K562 (cell line): Measurements from ENCODE around the gene LRRC51. TPM values are rescaled to one million over a fixed set of nuclear protein-coding genes. Genes with fewer than 3 reads are reported as not detected.

ENCODE experiments used
- CREBBP ChIP-seq: IDR thresholded peaks from one replicate; pipeline ENCODE4 v1.6.1; 2012; ENCODE audit warnings: low read depth, mild to moderate bottlenecking, control low read depth, inconsistent platforms, low read length
- FOXK2 ChIP-seq, 2 experiments: fragments of 450-650 bp; IDR thresholded peaks in 1 of 2; conservative IDR thresholded peaks in 1 of 2; 2 replicates each; pipeline ENCODE4 v1.6.1; 2016; ENCODE audit warnings: low read depth in 2 of 2, mild to moderate bottlenecking in 1 of 2
- FOXM1 ChIP-seq, 2 experiments: fragments of 450-650 bp in 1 of 2; sonication (generic) in 1 of 2; formaldehyde crosslinking in 1 of 2; IDR thresholded peaks; 2 replicates each; pipeline versions ENCODE4 v1.6.1 to v1.9.0; 2017 to 2022; ENCODE audit warnings: low read depth in 2 of 2, mild to moderate bottlenecking in 2 of 2, missing genetic modification reagents in 1 of 2, moderate library complexity in 1 of 2
- NFIX ChIP-seq: fragments of 250-450 bp; sonication (Bioruptor Pico); IDR thresholded peaks from 2 replicates; pipeline ENCODE4 v1.4.0; 2020; ENCODE audit warnings: low read depth, mild to moderate bottlenecking, moderate library complexity
- RAD21 ChIP-seq, 2 experiments: fragments of 250-450 bp in 1 of 2; fragments of 450-650 bp in 1 of 2; sonication (Bioruptor Pico) in 1 of 2; formaldehyde crosslinking in 1 of 2; IDR thresholded peaks in 1 of 2; conservative IDR thresholded peaks in 1 of 2; 2 replicates each; pipeline versions ENCODE4 v1.4.0 to v1.8.0; 2020 to 2022; ENCODE audit warnings: mild to moderate bottlenecking in 2 of 2, moderate library complexity in 1 of 2
- SAFB2 ChIP-seq: fragments of 200-400 bp; formaldehyde crosslinking; IDR thresholded peaks from 2 replicates; pipeline ENCODE4 v1.6.1; 2018; ENCODE audit warnings: borderline replicate concordance, low read length, low read depth, moderate library complexity; ENCODE audit not compliant: severe bottlenecking
- SIN3B ChIP-seq: fragments of 450-650 bp; IDR thresholded peaks from 2 replicates; pipeline ENCODE4 v1.6.1; 2017; ENCODE audit warnings: low read depth, mild to moderate bottlenecking, moderate library complexity
- SMAD3 ChIP-seq: fragments of 450-650 bp; formaldehyde crosslinking; conservative IDR thresholded peaks from 2 replicates; pipeline ENCODE4 v1.4.0; 2020; ENCODE audit warnings: mild to moderate bottlenecking
- SMARCC2 ChIP-seq: fragments of 450-650 bp; IDR thresholded peaks from 2 replicates; pipeline ENCODE4 v1.6.1; 2017; ENCODE audit warnings: antibody characterized with exemption, moderate library complexity, mild to moderate bottlenecking, low read depth
- TARDBP ChIP-seq: fragments of 450-650 bp; IDR thresholded peaks from 2 replicates; pipeline ENCODE4 v1.6.1; 2016
- TRIM24 ChIP-seq, 2 experiments: fragments of 450-650 bp; IDR thresholded peaks; 2 replicates each; pipeline ENCODE4 v1.6.1; 2016
- TSHZ1 ChIP-seq: fragments of 250-450 bp; sonication (Bioruptor Pico); IDR thresholded peaks from 2 replicates; pipeline ENCODE4 v1.4.0; 2020; ENCODE audit warnings: mild to moderate bottlenecking, moderate library complexity
- ZNF143 ChIP-seq: sonication (generic); formaldehyde crosslinking; IDR thresholded peaks from 2 replicates; pipeline ENCODE4 v1.9.0; 2022; ENCODE audit warnings: mild to moderate bottlenecking, missing genetic modification reagents
- polyA plus RNA-seq, 8 experiments: library from polyadenylated mRNA; depleted of rRNA in 4 of 8; stranded (reverse) in 5 of 8; unstranded in 3 of 8; fragments of >200 nt; fragmentation: Nextera tagmentation in 2 of 8; fragmentation: Illumina TruSeq in 1 of 8; extraction: Ambion mirVana in 2 of 8; extraction: Trizol in 1 of 8; gene quantifications; 2 replicates each; pipeline versions ENCODE4 v1.2.1 to v1.2.3, GENCODE V29; 2011 to 2014; ENCODE audit warnings: inconsistent platforms in 1 of 8, missing spikeins in 1 of 8
- total RNA-seq, 7 experiments: library from RNA; depleted of rRNA in 6 of 7; stranded (reverse); fragments of >200 nt in 6 of 7; fragmentation: Illumina TruSeq in 2 of 7; extraction: Trizol in 2 of 7; gene quantifications; 2 replicates each; pipeline versions ENCODE4 v1.2.1 to v1.2.3, GENCODE V29; 2011 to 2021; ENCODE audit warnings: low replicate concordance in 1 of 7
- TF ChIP-seq, protein P1 (sequence below): fragments of 250-450 bp; sonication (Bioruptor Pico); IDR thresholded peaks from 2 replicates; pipeline ENCODE4 v1.5.0; 2021; ENCODE audit warnings: mild to moderate bottlenecking, borderline replicate concordance
- TF ChIP-seq, protein P2 (sequence below): fragments of 250-450 bp; sonication (Bioruptor Pico); IDR thresholded peaks from 2 replicates; pipeline ENCODE4 v1.8.0; 2021; ENCODE audit warnings: mild to moderate bottlenecking, moderate library complexity
- TF ChIP-seq, protein P3 (sequence below): sonication (generic); formaldehyde crosslinking; IDR thresholded peaks from 2 replicates; pipeline ENCODE4 v1.8.1; 2022; ENCODE audit warnings: missing genetic modification reagents

LRRC51 gene
- total and polyA plus RNA-seq, 9 of the 15 experiments (the other 6 are each of a cell fraction or from before 2014, with no cell fraction given), result 4.7 to 10.6 (median 5.6) TPM

DNA sequence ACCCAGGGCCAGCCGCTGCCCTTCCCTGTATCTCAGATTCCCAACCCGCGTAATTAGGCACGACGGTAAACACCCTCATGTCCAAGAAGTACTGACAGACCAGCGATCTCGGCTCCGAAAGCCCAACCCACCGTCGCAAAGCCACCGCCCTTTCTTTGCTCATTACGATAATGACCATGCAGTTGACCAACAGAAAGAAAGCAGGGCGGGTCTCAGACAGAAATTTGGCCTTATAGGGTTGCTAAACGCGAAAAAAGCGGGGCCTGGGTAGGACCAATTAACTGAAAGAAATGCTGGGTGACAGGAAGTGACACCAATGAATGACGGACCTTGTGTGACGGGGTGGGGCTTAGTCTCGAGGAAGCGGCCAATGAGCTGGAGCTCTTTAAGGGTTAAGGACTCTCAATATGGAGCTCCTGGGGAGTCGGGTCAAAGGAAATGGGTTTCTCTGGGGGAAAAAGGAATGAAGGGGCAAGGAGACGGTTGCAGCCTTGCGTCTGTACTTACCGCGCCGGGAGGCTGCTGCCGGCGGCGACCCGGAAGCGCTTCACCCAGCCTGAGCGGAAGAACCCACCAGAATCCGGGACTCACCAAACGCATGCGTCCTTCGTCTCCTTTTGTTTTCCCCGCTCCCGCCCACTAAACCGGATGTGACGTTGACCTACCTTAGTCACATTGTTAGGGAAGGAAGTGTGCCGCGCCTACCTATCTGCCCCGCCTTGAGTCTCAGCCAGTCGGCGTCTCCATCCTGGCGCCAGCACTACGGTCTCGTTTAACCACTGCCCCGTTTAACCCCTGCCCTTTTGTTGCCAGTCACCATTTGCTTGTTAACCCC, 31.7 kb downstream of the LRRC51 start, which contains the start of gene ANAPC15 (continued):
- TF ChIP-seq FOXM1 (IDR thresholded peaks at IDR 0.05; ENCODE audit: low read depth), result peak; percentile 61; the same call in 1 of the 2 replicates
- TF ChIP-seq FOXM1 (CRISPR knock-in tag; IDR thresholded peaks at IDR 0.05; ENCODE audit: low read depth), result no peak
- TF ChIP-seq, protein P1, sequence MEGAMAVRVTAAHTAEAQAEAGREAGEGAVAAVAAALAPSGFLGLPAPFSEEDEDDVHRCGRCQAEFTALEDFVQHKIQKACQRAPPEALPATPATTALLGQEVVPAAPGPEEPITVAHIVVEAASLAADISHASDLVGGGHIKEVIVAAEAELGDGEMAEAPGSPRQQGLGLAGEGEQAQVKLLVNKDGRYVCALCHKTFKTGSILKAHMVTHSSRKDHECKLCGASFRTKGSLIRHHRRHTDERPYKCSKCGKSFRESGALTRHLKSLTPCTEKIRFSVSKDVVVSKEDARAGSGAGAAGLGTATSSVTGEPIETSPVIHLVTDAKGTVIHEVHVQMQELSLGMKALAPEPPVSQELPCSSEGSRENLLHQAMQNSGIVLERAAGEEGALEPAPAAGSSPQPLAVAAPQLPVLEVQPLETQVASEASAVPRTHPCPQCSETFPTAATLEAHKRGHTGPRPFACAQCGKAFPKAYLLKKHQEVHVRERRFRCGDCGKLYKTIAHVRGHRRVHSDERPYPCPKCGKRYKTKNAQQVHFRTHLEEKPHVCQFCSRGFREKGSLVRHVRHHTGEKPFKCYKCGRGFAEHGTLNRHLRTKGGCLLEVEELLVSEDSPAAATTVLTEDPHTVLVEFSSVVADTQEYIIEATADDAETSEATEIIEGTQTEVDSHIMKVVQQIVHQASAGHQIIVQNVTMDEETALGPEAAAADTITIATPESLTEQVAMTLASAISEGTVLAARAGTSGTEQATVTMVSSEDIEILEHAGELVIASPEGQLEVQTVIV (CRISPR knock-in tag), result no peak
- TF ChIP-seq RAD21 (CRISPR knock-in tag; conservative IDR thresholded peaks at IDR 0.05 in 1 of 2, IDR thresholded peaks at IDR 0.05 in 1 of 2), result 0 out of 4 replicates have a peak, but pooled peaks of 1 of the 2 experiments have one; percentile 7
- TF ChIP-seq NFIX (CRISPR knock-in tag), result no peak
- TF ChIP-seq TARDBP, result no peak; the same call in 1 of the 2 replicates
- TF ChIP-seq, protein P2, sequence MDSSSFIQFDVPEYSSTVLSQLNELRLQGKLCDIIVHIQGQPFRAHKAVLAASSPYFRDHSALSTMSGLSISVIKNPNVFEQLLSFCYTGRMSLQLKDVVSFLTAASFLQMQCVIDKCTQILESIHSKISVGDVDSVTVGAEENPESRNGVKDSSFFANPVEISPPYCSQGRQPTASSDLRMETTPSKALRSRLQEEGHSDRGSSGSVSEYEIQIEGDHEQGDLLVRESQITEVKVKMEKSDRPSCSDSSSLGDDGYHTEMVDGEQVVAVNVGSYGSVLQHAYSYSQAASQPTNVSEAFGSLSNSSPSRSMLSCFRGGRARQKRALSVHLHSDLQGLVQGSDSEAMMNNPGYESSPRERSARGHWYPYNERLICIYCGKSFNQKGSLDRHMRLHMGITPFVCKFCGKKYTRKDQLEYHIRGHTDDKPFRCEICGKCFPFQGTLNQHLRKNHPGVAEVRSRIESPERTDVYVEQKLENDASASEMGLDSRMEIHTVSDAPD (CRISPR knock-in tag), result no peak
- TF ChIP-seq SMAD3 (CRISPR knock-in tag), result no peak
- TF ChIP-seq SAFB2, result no peak
- TF ChIP-seq TRIM24 (IDR thresholded peaks at IDR 0.05), result no peak; a peak in 1 of 4 replicates
- TF ChIP-seq CREBBP, result no peak
- TF ChIP-seq FOXK2 (conservative IDR thresholded peaks at IDR 0.05 in 1 of 2, IDR thresholded peaks at IDR 0.05 in 1 of 2; ENCODE audit: low read depth in 2 of 2), result peak; percentile 80 to 88
- TF ChIP-seq TSHZ1 (CRISPR knock-in tag), result no peak
- TF ChIP-seq ZNF143 (CRISPR knock-in tag), result no peak
- TF ChIP-seq, protein P3, sequence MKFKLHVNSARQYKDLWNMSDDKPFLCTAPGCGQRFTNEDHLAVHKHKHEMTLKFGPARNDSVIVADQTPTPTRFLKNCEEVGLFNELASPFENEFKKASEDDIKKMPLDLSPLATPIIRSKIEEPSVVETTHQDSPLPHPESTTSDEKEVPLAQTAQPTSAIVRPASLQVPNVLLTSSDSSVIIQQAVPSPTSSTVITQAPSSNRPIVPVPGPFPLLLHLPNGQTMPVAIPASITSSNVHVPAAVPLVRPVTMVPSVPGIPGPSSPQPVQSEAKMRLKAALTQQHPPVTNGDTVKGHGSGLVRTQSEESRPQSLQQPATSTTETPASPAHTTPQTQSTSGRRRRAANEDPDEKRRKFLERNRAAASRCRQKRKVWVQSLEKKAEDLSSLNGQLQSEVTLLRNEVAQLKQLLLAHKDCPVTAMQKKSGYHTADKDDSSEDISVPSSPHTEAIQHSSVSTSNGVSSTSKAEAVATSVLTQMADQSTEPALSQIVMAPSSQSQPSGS (CRISPR knock-in tag), result no peak
- peak; percentile 47; the same call in 1 of the 2 replicates for TF ChIP-seq SIN3B
- no peak for TF ChIP-seq SMARCC2
